ENCODE data around the gene ZNF777.
"Not testable (repeated sequence)": the region's sequence is repeated elsewhere in the genome, so short reads cannot be mapped to it uniquely, and the experiment has no call there.

The ZNF777 gene

GRCh38 chr7:149388550-149389335 lies 72.1 kb downstream of the ZNF777 start:
- not testable (repeated sequence) for H3K4me1 ChIP-seq (ENCODE audit: control insufficient read depth, insufficient read depth, low read length); H3K27ac ChIP-seq (ENCODE audit: insufficient read depth, low read depth, low read length, poor library complexity, severe bottlenecking); H3K9me3 ChIP-seq (ENCODE audit: control insufficient read depth, low read length); H3K27me3 ChIP-seq (ENCODE audit: control insufficient read depth, insufficient read depth, low read length, poor library complexity, severe bottlenecking); H3K36me3 ChIP-seq (ENCODE audit: control insufficient read depth, insufficient read depth, low read length); H3K4me3 ChIP-seq (ENCODE audit: insufficient read depth, low read depth, low read length)
- 85 to 88% methylated on average over 6 of the region's 6 CpGs for WGBS, 2 experiments

- not testable (repeated sequence) for H3K27me3 ChIP-seq (ENCODE audit: control insufficient read depth, insufficient read depth, low read length, poor library complexity, severe bottlenecking); H3K4me1 ChIP-seq (ENCODE audit: control insufficient read depth, insufficient read depth, low read length); H3K4me3 ChIP-seq (ENCODE audit: insufficient read depth, low read depth, low read length); H3K36me3 ChIP-seq (ENCODE audit: control insufficient read depth, insufficient read depth, low read length); H3K27ac ChIP-seq (ENCODE audit: insufficient read depth, low read depth, low read length, poor library complexity, severe bottlenecking); H3K9me3 ChIP-seq (ENCODE audit: control insufficient read depth, low read length)
- WGBS, 2 experiments = 72 to 77% methylated on average over 3 to 4 of the region's 4 CpGs
Measured at GRCh38 chr7:149386514-149386913, 74.3 kb downstream of the ZNF777 start.

DNA sequence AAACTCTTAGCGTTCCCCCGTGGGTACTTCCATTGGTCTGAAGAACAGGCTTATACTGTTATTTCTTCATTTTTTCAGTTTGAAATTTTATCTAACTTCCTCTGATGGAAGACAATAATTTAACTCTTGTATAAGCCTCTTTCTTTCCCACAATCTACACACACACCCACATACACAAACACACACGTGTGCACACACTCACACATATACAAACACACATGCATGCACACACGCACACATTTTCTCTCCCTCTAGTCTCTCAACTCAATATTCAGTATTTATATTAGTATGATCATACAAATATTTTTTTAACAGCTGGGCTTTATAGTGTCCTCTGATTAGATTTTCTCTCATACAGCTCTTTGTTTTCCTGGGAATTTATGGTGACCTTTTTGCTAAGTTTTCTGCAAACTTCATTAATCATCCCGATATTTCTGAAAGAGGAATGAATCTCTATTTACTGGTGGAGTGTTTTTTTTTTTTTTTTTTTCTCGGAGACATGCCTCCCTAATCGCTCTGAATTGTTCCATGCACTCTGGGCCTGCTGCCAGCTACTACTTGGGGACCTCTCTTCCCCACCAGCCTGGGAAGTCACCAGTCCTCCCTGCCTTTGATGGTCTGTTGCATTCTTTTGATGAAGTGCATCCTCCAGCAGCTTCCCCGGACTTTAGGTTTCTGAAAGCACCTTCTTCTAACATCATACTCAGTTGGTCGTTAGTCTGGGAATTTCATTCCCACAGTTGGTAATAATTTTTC lies 75.5 kb downstream of the ZNF777 start:
- 90 to 91% methylated on average over 7 to 9 of the region's 9 CpGs for WGBS, 2 experiments
- Histone ChIP-seq H3K4me3 (ENCODE audit: insufficient read depth, low read depth, low read length) (no peak overlapping the region), H3K36me3 (ENCODE audit: control insufficient read depth, insufficient read depth, low read length) (no peaks in the 10 kb centered on the region), H3K4me1 (ENCODE audit: control insufficient read depth, insufficient read depth, low read length) (no peaks in the 10 kb centered on the region), H3K27ac (ENCODE audit: insufficient read depth, low read depth, low read length, poor library complexity, severe bottlenecking) (no peak overlapping the region), H3K27me3 (ENCODE audit: control insufficient read depth, insufficient read depth, low read length, poor library complexity, severe bottlenecking) (no peaks in the 10 kb centered on the region), H3K9me3 (ENCODE audit: control insufficient read depth, low read length) (no peaks in the 10 kb centered on the region)
